Cardiac fibroblast (primary cell): ENCODE measurements around the gene GULP1.
A peak's percentile ranks its signal among the peaks of the same experiment; 100 is the strongest.

Experiments
- DNase-seq, 2 donors: peaks; one replicate each; pipeline versions ENCODE4 v3.0.0 to v3.0.0-alpha.2; 2010; ENCODE audit warnings: low read depth in 2 of 2
- H3K4me3 ChIP-seq, 2 donors: replicated peaks in 1 of 2; 1 replicate in 1 of 2; 2 replicates in 1 of 2; pipeline ENCODE4 v1.5.1; 2011; ENCODE audit warnings: low read depth in 2 of 2, low read length in 2 of 2, mild to moderate bottlenecking in 2 of 2, moderate library complexity in 1 of 2
- TF ChIP-seq, protein P1 (sequence below): IDR thresholded peaks from one replicate; pipeline ENCODE4 v1.5.1; 2011; ENCODE audit warnings: low read depth, mild to moderate bottlenecking, low read length, inconsistent platforms

GULP1 gene

DNA sequence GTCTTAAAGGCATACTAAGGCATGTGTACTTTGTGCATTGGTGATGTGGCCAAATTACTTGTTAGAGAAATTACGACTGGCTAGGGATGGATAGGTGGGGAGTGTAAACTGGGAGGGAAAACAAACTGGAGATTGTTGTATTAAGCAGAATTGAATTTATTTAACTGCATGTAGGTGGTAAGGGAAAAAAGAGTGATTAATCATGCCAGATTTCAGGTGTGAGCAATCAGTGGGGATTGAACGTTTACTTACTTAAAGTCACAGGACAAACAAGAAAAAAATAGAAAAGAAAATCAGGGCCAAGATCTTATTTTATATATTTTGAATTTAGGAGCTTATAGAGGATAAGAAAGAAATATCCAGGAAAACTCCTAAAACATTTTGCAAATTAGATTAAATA lies 88.6 kb downstream of the GULP1 start:
- DNase-seq = no peak
- H3K4me3 ChIP-seq = no peak overlapping the region
- TF ChIP-seq, protein P1, sequence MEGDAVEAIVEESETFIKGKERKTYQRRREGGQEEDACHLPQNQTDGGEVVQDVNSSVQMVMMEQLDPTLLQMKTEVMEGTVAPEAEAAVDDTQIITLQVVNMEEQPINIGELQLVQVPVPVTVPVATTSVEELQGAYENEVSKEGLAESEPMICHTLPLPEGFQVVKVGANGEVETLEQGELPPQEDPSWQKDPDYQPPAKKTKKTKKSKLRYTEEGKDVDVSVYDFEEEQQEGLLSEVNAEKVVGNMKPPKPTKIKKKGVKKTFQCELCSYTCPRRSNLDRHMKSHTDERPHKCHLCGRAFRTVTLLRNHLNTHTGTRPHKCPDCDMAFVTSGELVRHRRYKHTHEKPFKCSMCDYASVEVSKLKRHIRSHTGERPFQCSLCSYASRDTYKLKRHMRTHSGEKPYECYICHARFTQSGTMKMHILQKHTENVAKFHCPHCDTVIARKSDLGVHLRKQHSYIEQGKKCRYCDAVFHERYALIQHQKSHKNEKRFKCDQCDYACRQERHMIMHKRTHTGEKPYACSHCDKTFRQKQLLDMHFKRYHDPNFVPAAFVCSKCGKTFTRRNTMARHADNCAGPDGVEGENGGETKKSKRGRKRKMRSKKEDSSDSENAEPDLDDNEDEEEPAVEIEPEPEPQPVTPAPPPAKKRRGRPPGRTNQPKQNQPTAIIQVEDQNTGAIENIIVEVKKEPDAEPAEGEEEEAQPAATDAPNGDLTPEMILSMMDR = no peak

DNA sequence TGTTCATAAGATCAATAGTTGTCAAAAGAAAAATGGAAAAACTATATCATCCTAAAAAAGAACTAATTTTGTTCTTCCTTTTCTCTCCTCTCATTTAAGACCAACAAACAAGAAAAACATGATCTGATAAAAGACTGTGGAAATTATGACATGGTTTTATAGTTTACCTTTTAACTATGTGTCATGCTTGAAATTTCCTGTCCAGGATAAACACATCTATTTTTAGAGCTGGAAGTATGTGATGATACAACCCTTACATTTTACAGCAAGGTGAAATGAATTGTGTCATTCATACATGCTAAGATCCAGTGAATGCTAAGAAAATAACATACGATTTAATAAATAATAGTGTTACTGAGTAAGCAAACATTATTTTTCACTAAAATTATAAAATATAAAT lies 89.9 kb downstream of the GULP1 start:
- TF ChIP-seq, protein P1 = no peak
- no peak overlapping the region for H3K4me3 ChIP-seq
- DNase-seq = peak in 1 of 2 donors; percentile 73

DNA sequence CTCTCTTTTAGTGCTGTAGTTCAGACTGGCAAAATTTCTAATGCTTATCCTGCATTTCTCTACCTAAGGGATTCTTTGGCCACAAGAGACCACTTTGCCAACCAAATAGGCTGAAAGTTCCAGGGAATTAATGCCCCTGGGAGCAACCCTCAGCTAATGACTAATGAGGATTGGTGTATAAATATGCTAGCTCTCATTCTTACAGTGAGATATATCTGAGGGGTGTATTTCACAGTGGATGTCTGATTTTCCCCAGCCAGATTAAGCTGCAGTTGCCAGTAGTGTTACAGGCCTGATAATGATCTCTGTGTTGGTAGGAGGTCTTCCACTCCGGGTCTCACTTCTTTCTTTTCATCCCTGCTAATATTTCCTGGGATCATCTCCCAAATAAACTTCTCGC lies 90.4 kb downstream of the GULP1 start:
- no peak overlapping the region for H3K4me3 ChIP-seq
- peak in 1 of 2 donors; percentile 56 for DNase-seq
- TF ChIP-seq, protein P1 = no peak

DNA sequence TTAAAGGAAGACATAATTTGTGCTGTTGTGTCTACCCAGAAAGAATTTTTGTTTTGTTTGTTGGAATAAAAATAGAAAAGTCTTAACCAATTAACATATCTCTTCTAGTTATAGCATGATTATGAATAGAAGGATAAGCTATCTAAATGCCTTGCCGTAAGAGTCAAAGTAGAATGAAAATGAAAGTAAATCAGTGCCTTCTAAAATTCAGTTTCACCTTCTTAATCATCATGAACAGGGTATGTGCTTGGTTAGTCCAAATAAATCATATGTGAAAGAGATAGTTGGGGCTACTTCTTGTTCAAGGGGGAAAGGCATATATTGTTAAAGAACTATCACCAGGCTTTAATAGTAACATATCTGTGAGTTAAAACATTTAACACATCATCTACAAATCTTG lies 91.5 kb downstream of the GULP1 start:
- H3K4me3 ChIP-seq = no peak overlapping the region
- TF ChIP-seq, protein P1 = no peak
- peak in 1 of 2 donors; percentile 28 for DNase-seq

DNA sequence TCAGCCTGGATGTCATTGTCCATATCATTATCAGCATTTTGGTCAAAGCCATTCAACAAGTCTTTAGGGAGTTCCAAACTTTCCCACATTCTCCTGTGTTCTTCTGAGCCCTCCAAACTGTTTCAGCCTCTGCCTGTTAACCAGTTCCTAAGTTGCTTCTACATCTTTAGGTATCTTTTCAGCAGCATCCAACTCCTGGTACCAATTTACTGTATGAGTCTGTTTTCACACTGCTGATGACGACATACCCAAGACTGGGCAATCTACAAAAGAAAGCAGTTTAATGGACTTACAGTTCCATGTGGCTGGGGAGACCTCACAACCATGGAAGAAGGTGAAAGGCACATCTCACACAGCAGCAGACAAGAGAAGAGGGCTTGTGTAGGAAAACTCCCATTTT lies 94.2 kb downstream of the GULP1 start:
- DNase-seq = no peak
- H3K4me3 ChIP-seq = no peak overlapping the region
- TF ChIP-seq, protein P1 = no peak

DNA sequence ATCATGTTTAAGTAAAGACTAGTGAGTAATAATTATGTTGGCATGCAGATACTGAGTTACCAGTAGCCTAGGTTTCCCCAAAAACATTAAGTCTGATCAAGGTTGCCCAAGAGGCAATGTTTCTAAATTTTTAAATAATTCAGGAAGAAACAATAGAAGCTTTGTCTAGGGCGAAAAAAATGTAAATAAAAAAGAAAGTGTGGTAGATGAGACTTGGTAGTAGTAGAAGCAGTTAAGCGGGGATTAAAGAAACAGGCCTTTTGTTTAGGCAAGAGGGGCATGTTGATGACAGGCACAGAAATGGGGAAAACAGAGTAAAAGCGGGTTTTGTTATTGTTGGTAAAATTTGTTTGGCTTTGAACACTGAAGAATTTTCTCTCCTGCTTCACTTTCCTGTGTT lies 97.2 kb downstream of the GULP1 start:
- H3K4me3 ChIP-seq = no peak overlapping the region
- TF ChIP-seq, protein P1 = no peak
- no peak for DNase-seq

DNA sequence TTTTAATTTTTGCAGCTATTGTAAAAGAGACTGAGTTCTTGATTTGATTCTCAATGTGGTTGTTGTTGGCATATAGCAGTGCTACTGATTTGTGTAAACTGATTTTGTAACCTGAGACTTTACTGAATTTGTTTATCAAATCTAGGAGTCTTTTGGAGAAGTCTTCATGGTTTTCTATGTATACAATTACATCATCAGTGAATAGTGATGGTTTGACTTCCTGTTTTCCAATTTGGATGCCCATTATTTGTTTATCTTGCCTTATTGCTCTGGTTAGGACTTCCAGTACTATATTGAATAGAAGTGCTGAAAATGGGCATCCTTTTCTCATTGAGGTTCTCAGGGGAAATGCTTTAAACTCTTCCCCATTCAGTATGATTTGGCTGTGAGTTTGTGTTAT lies 99.7 kb downstream of the GULP1 start:
- no peak for DNase-seq
- TF ChIP-seq, protein P1 = no peak
- H3K4me3 ChIP-seq = no peak overlapping the region
